ENCODE data around the gene INSC. TPM values are rescaled to one million over a fixed set of nuclear protein-coding genes. Genes with fewer than 3 reads are reported as not detected.

The INSC gene
- total and polyA plus RNA-seq, 2 experiments from 2014 or later = 0.10 TPM; not detected in 1

- Histone ChIP-seq H3K4me3 (no peak overlapping the region), H3K4me1 (ENCODE audit: insufficient read depth) (peaks cover 3% of the 10 kb centered on the region), H3K27ac (no peak overlapping the region), H3K27me3 (no peaks in the 10 kb centered on the region), H3K36me3 (replicated peaks; ENCODE audit: insufficient read depth, low read depth) (no peaks in the 10 kb centered on the region), H2AFZ (no peak overlapping the region), H3K4me2 (no peak overlapping the region), H3K9me3 (ENCODE audit: low read depth) (no peaks in the 10 kb centered on the region), H4K20me1 (ENCODE audit: insufficient read depth, poor library complexity, severe bottlenecking) (no peaks in the 10 kb centered on the region), H3K9me2 (replicated peaks; ENCODE audit: insufficient read depth) (no peaks in the 10 kb centered on the region), H3K79me2 (no peaks in the 10 kb centered on the region)
- no peak for DNase-seq (ENCODE audit: low spot score)
- TF ChIP-seq EZH2 (IDR thresholded peaks at IDR 0.05; ENCODE audit: borderline replicate concordance) (no peak), EZH2phosphoT487 (IDR thresholded peaks at IDR 0.05; ENCODE audit: low read depth, severe bottlenecking, unreplicated experiment) (no peak)
- 85% methylated on average over 4 of the region's 4 CpGs for WGBS (ENCODE audit: low lambda C conversion rate, missing lambda C conversion rate)
These were observed 86.9 kb downstream of the INSC start for GRCh38 chr11:15201586-15201985.

- no peak for DNase-seq (ENCODE audit: low spot score)
- no peak overlapping the region for H3K27ac ChIP-seq
- H2AFZ ChIP-seq = no peak overlapping the region
- 56% methylated on average over 5 of the region's 5 CpGs for WGBS (ENCODE audit: low lambda C conversion rate, missing lambda C conversion rate)
- no peaks in the 10 kb centered on the region for H3K9me2 ChIP-seq (replicated peaks; ENCODE audit: insufficient read depth)
- no peaks in the 10 kb centered on the region for H3K9me3 ChIP-seq (ENCODE audit: low read depth)
- H3K36me3 ChIP-seq (replicated peaks; ENCODE audit: insufficient read depth, low read depth) = no peaks in the 10 kb centered on the region
- no peak overlapping the region for H3K4me3 ChIP-seq
- H3K79me2 ChIP-seq = no peaks in the 10 kb centered on the region
- TF ChIP-seq EZH2phosphoT487 (IDR thresholded peaks at IDR 0.05; ENCODE audit: low read depth, severe bottlenecking, unreplicated experiment) (no peak), CTCF (IDR thresholded peaks at IDR 0.05; ENCODE audit: poor library complexity) (no peak), EZH2 (IDR thresholded peaks at IDR 0.05; ENCODE audit: borderline replicate concordance) (no peak)
- no peaks in the 10 kb centered on the region for H3K27me3 ChIP-seq
- H4K20me1 ChIP-seq (ENCODE audit: insufficient read depth, poor library complexity, severe bottlenecking) = no peaks in the 10 kb centered on the region
- no peaks in the 10 kb centered on the region for H3K4me1 ChIP-seq (ENCODE audit: insufficient read depth)
- H3K4me2 ChIP-seq = no peak overlapping the region
These were observed 87.9 kb downstream of the INSC start for GRCh38 chr11:15202626-15203025.

DNA sequence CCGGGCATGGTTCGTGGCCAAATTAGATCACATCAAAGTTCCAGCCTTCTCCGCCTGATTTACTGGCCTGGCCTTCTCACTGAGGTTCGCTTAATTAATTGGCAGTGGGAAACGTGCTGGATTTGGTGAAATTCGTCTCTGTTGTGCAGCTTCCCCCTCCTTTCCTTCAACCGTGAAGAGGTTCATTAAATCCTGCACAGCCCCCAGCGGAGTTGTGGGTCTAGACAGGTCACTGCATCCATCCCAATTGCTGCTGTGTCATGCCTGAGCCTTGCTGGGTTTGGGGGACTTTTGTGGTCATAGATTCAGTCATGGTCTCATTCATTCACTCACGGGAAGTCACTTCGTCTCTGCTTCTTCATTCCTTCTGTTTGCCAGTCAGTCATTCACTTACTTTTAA, 90.0 kb downstream of the INSC start:
- Histone ChIP-seq H3K4me1 (ENCODE audit: insufficient read depth) (no peaks in the 10 kb centered on the region), H3K9me3 (ENCODE audit: low read depth) (no peaks in the 10 kb centered on the region), H3K36me3 (replicated peaks; ENCODE audit: insufficient read depth, low read depth) (no peaks in the 10 kb centered on the region), H2AFZ (no peak overlapping the region), H3K4me3 (no peak overlapping the region), H3K9me2 (replicated peaks; ENCODE audit: insufficient read depth) (no peaks in the 10 kb centered on the region), H3K79me2 (no peaks in the 10 kb centered on the region), H3K27me3 (no peaks in the 10 kb centered on the region), H4K20me1 (ENCODE audit: insufficient read depth, poor library complexity, severe bottlenecking) (no peaks in the 10 kb centered on the region), H3K4me2 (no peak overlapping the region), H3K27ac (no peak overlapping the region)
- 92% methylated on average over 10 of the region's 10 CpGs for WGBS (ENCODE audit: low lambda C conversion rate, missing lambda C conversion rate)
- TF ChIP-seq EZH2phosphoT487 (IDR thresholded peaks at IDR 0.05; ENCODE audit: low read depth, severe bottlenecking, unreplicated experiment) (no peak), EZH2 (IDR thresholded peaks at IDR 0.05; ENCODE audit: borderline replicate concordance) (no peak), CTCF (IDR thresholded peaks at IDR 0.05; ENCODE audit: poor library complexity) (no peak)
- no peak for DNase-seq (ENCODE audit: low spot score)

GRCh38 chr11:15206791-15207190, 92.1 kb downstream of the INSC start:
- Histone ChIP-seq H3K36me3 (replicated peaks; ENCODE audit: insufficient read depth, low read depth) (no peaks in the 10 kb centered on the region), H3K4me2 (no peak overlapping the region), H3K27ac (no peak overlapping the region), H3K9me2 (replicated peaks; ENCODE audit: insufficient read depth) (no peaks in the 10 kb centered on the region), H3K27me3 (no peaks in the 10 kb centered on the region), H2AFZ (no peak overlapping the region), H3K79me2 (no peaks in the 10 kb centered on the region), H3K4me1 (ENCODE audit: insufficient read depth) (no peaks in the 10 kb centered on the region), H3K9me3 (ENCODE audit: low read depth) (no peaks in the 10 kb centered on the region), H3K4me3 (no peak overlapping the region), H4K20me1 (ENCODE audit: insufficient read depth, poor library complexity, severe bottlenecking) (no peaks in the 10 kb centered on the region)
- no peak for DNase-seq (ENCODE audit: low spot score)
- no peak for TF ChIP-seq CTCF (IDR thresholded peaks at IDR 0.05; ENCODE audit: poor library complexity)
- no peak for TF ChIP-seq EZH2phosphoT487 (IDR thresholded peaks at IDR 0.05; ENCODE audit: low read depth, severe bottlenecking, unreplicated experiment)
- TF ChIP-seq EZH2 (IDR thresholded peaks at IDR 0.05; ENCODE audit: borderline replicate concordance) = no peak
- 95% methylated on average over 2 of the region's 2 CpGs for WGBS (ENCODE audit: low lambda C conversion rate, missing lambda C conversion rate)
